Neural cell (in vitro differentiated cells): ENCODE results near the gene SLC30A5. TPM values are rescaled to one million over a fixed set of nuclear protein-coding genes. Genes with fewer than 3 reads are reported as not detected.

Source experiments
- H2AFZ ChIP-seq: fragments of 200-600, 300-800 bp; sonication (generic), shearing (Covaris generic); 2 replicates; pipeline ENCODE4 v1.6.0; 2014; ENCODE audit warnings: low read depth, mild to moderate bottlenecking, antibody characterized with exemption, low read length, moderate library complexity
- H3F3A ChIP-seq: fragments of 200-600 bp; shearing (Covaris generic); 2 replicates; pipeline ENCODE4 v1.6.1; 2016; ENCODE audit warnings: mild to moderate bottlenecking, moderate library complexity, mixed read lengths, antibody characterized with exemption, low read length; ENCODE audit not compliant: insufficient read depth, poor library complexity, severe bottlenecking
- H3K27ac ChIP-seq: fragments of 200-600, 300-800 bp; sonication (generic), shearing (Covaris generic); 2 replicates; pipeline ENCODE4 v1.5.1; 2014; ENCODE audit warnings: mild to moderate bottlenecking, low read length, moderate library complexity
- H3K27me3 ChIP-seq: fragments of 300-800, 200-600 bp; sonication (generic), shearing (Covaris generic); 2 replicates; pipeline ENCODE4 v1.6.0; 2014; ENCODE audit warnings: mild to moderate bottlenecking, low read depth, low read length, moderate library complexity; ENCODE audit not compliant: insufficient read depth
- H3K36me3 ChIP-seq: fragments of 300-800, 200-600 bp; sonication (generic), shearing (Covaris generic); 2 replicates; pipeline ENCODE4 v1.5.1; 2014; ENCODE audit warnings: mild to moderate bottlenecking, antibody characterized with exemption, low read length, moderate library complexity; ENCODE audit not compliant: insufficient read depth
- H3K4me2 ChIP-seq: fragments of 300-800, 200-600 bp; sonication (generic), shearing (Covaris generic); 2 replicates; pipeline ENCODE4 v1.6.0; 2014; ENCODE audit warnings: mild to moderate bottlenecking, low read length
- H3K4me3 ChIP-seq: fragments of 300-800, 200-600 bp; sonication (generic), shearing (Covaris generic); 2 replicates; pipeline ENCODE4 v1.5.1; 2014; ENCODE audit warnings: mild to moderate bottlenecking, low read length, moderate library complexity
- H3K79me2 ChIP-seq: fragments of 200-600 bp; shearing (Covaris generic); replicated peaks from 2 replicates; pipeline ENCODE4 v1.6.0; 2014; ENCODE audit warnings: mild to moderate bottlenecking, low read length, moderate library complexity; ENCODE audit not compliant: insufficient read depth
- H3K9ac ChIP-seq: fragments of 300-800, 200-600 bp; sonication (generic), shearing (Covaris generic); 2 replicates; pipeline ENCODE4 v1.6.1; 2016; ENCODE audit warnings: mild to moderate bottlenecking, low read length, mixed read lengths
- H3K9me2 ChIP-seq: fragments of 200-600 bp; shearing (Covaris generic); 2 replicates; pipeline ENCODE4 v1.6.1; 2016; ENCODE audit warnings: mild to moderate bottlenecking, low read length, mixed read lengths; ENCODE audit not compliant: insufficient read depth
- H3K9me3 ChIP-seq: fragments of 200-600, 300-800 bp; sonication (generic), shearing (Covaris generic); 2 replicates; pipeline ENCODE4 v1.6.1; 2016; ENCODE audit warnings: mild to moderate bottlenecking, mixed run types, low read length, moderate library complexity, mixed read lengths
- H4K20me1 ChIP-seq: fragments of 200-600 bp; shearing (Covaris generic); 2 replicates; pipeline ENCODE4 v1.6.1; 2016; ENCODE audit warnings: mild to moderate bottlenecking, mixed run types; ENCODE audit not compliant: insufficient read depth
- CTCF ChIP-seq: fragments of 450-650 bp; IDR thresholded peaks from 2 replicates; pipeline ENCODE4 v1.5.1; 2014; ENCODE audit warnings: antibody characterized with exemption, mild to moderate bottlenecking, moderate library complexity; ENCODE audit not compliant: poor library complexity, severe bottlenecking
- MXI1 ChIP-seq: fragments of 450-650 bp; conservative IDR thresholded peaks from 2 replicates; pipeline ENCODE4 v1.6.1; 2014; ENCODE audit warnings: antibody characterized with exemption, mild to moderate bottlenecking; ENCODE audit not compliant: poor library complexity, severe bottlenecking
- RAD21 ChIP-seq: fragments of 450-650 bp; conservative IDR thresholded peaks from 2 replicates; pipeline ENCODE4 v1.6.1; 2014; ENCODE audit warnings: antibody characterized with exemption, mild to moderate bottlenecking, moderate library complexity
- REST ChIP-seq: IDR thresholded peaks from 2 replicates; pipeline ENCODE4 v1.6.1; 2012; ENCODE audit warnings: borderline replicate concordance
- SMC3 ChIP-seq: fragments of 450-650 bp; conservative IDR thresholded peaks from 2 replicates; pipeline ENCODE4 v1.6.1; 2014; ENCODE audit warnings: antibody characterized with exemption, mild to moderate bottlenecking, moderate library complexity; ENCODE audit not compliant: poor library complexity
- TAF1 ChIP-seq: IDR thresholded peaks from 2 replicates; pipeline ENCODE4 v1.6.1; 2012; ENCODE audit warnings: low read depth
- polyA plus RNA-seq: library from polyadenylated mRNA; depleted of rRNA; stranded (reverse); fragments of >200 nt; gene quantifications from 2 replicates; pipeline ENCODE4 v1.2.3, GENCODE V29; 2014

The SLC30A5 gene
- polyA plus RNA-seq, 1 donor from 2014 or later: 44.1 TPM

GRCh38 chr5:69046375-69046957 lies 47.3 kb upstream of the SLC30A5 start:
- no peak overlapping the region for H3K4me2 ChIP-seq
- TF ChIP-seq REST: no peak
- H4K20me1 ChIP-seq: no peaks in the 10 kb centered on the region
- H2AFZ ChIP-seq: no peak overlapping the region
- H3K9ac ChIP-seq: no peak overlapping the region
- H3K9me3 ChIP-seq: no peaks in the 10 kb centered on the region
- no peak overlapping the region for H3K4me3 ChIP-seq
- H3K36me3 ChIP-seq: no peaks in the 10 kb centered on the region
- H3K79me2 ChIP-seq: no peaks in the 10 kb centered on the region
- no peak overlapping the region for H3K27ac ChIP-seq
- no peaks in the 10 kb centered on the region for H3F3A ChIP-seq
- H3K27me3 ChIP-seq: no peaks in the 10 kb centered on the region
- H3K9me2 ChIP-seq: no peaks in the 10 kb centered on the region

- Histone ChIP-seq H3K4me3 (no peak overlapping the region), H3K27me3 (no peaks in the 10 kb centered on the region), H3K4me2 (no peak overlapping the region), H3K9me3 (no peaks in the 10 kb centered on the region), H2AFZ (no peak overlapping the region), H3F3A (no peaks in the 10 kb centered on the region), H3K79me2 (no peaks in the 10 kb centered on the region), H4K20me1 (no peaks in the 10 kb centered on the region), H3K36me3 (no peaks in the 10 kb centered on the region), H3K27ac (no peak overlapping the region), H3K9me2 (no peaks in the 10 kb centered on the region), H3K9ac (no peak overlapping the region)
- TF ChIP-seq CTCF (peak; percentile 54), RAD21 (peak; percentile 61), MXI1 (no peak), SMC3 (peak; percentile 45)
Measured at GRCh38 chr5:69048230-69048629, 45.6 kb upstream of the SLC30A5 start.

- Histone ChIP-seq H3K36me3 (no peaks in the 10 kb centered on the region), H3F3A (no peaks in the 10 kb centered on the region), H3K79me2 (no peaks in the 10 kb centered on the region), H3K9me3 (no peaks in the 10 kb centered on the region), H3K9me2 (no peaks in the 10 kb centered on the region), H2AFZ (no peak overlapping the region), H3K4me3 (no peak overlapping the region), H3K9ac (no peak overlapping the region), H3K4me2 (no peak overlapping the region), H3K27ac (no peak overlapping the region), H4K20me1 (no peaks in the 10 kb centered on the region), H3K27me3 (no peaks in the 10 kb centered on the region)
- TF ChIP-seq CTCF (no peak), TAF1 (no peak), RAD21 (no peak)
Measured at GRCh38 chr5:69049151-69049550, 44.7 kb upstream of the SLC30A5 start.
